Measurements from ENCODE around the gene PIP5KL1.

Gene PIP5KL1

GRCh38 chr9:127912882-127913281, 17.7 kb downstream of the PIP5KL1 start:
- no peak overlapping the region for H3K4me3 ChIP-seq (ENCODE audit: low read depth, low read length)
- TF ChIP-seq MYC (IDR thresholded peaks at IDR 0.05; ENCODE audit: low read depth, low read length) = no peak
- no peak for TF ChIP-seq MAX (IDR thresholded peaks at IDR 0.05; ENCODE audit: low read depth, low read length)
- no peak for TF ChIP-seq POLR2A (IDR thresholded peaks at IDR 0.05; ENCODE audit: extremely low read depth, insufficient read length)
- no peak for TF ChIP-seq CTCF (IDR thresholded peaks at IDR 0.05; ENCODE audit: low read depth, low read length)
- no peak for DNase-seq (ENCODE audit: low read depth)

GRCh38 chr9:127912296-127912695, 18.3 kb downstream of the PIP5KL1 start:
- TF ChIP-seq MYC (IDR thresholded peaks at IDR 0.05; ENCODE audit: low read depth, low read length) (no peak), CTCF (IDR thresholded peaks at IDR 0.05; ENCODE audit: low read depth, low read length) (no peak), POLR2A (IDR thresholded peaks at IDR 0.05; ENCODE audit: extremely low read depth, insufficient read length) (no peak), MAX (IDR thresholded peaks at IDR 0.05; ENCODE audit: low read depth, low read length) (no peak)
- DNase-seq (ENCODE audit: low read depth) = no peak
- no peak overlapping the region for H3K4me3 ChIP-seq (ENCODE audit: low read depth, low read length)

- no peak overlapping the region for H3K4me3 ChIP-seq (ENCODE audit: low read depth, low read length)
- no peak for DNase-seq (ENCODE audit: low read depth)
- TF ChIP-seq POLR2A (IDR thresholded peaks at IDR 0.05; ENCODE audit: extremely low read depth, insufficient read length) = no peak
- TF ChIP-seq CTCF (IDR thresholded peaks at IDR 0.05; ENCODE audit: low read depth, low read length) = peak; percentile 16
Measured at GRCh38 chr9:127910613-127911205, 19.9 kb downstream of the PIP5KL1 start.

- TF ChIP-seq POLR2A (IDR thresholded peaks at IDR 0.05; ENCODE audit: extremely low read depth, insufficient read length) (no peak), MAX (IDR thresholded peaks at IDR 0.05; ENCODE audit: low read depth, low read length) (no peak), CTCF (IDR thresholded peaks at IDR 0.05; ENCODE audit: low read depth, low read length) (no peak), MYC (IDR thresholded peaks at IDR 0.05; ENCODE audit: low read depth, low read length) (no peak)
- no peak for DNase-seq (ENCODE audit: low read depth)
- H3K4me3 ChIP-seq (ENCODE audit: low read depth, low read length) = no peak overlapping the region
Measured at GRCh38 chr9:127909839-127910273, 20.7 kb downstream of the PIP5KL1 start.

- DNase-seq (ENCODE audit: low read depth) = no peak
- no peak overlapping the region for H3K4me3 ChIP-seq (ENCODE audit: low read depth, low read length)
- TF ChIP-seq MYC (IDR thresholded peaks at IDR 0.05; ENCODE audit: low read depth, low read length) (no peak), MAX (IDR thresholded peaks at IDR 0.05; ENCODE audit: low read depth, low read length) (no peak), POLR2A (IDR thresholded peaks at IDR 0.05; ENCODE audit: extremely low read depth, insufficient read length) (no peak), CTCF (IDR thresholded peaks at IDR 0.05; ENCODE audit: low read depth, low read length) (no peak)
Measured at GRCh38 chr9:127908660-127908926, 22.0 kb downstream of the PIP5KL1 start.

Data from NB4 (cell line).